ENCODE results near the gene GUCY1A2.

DNA sequence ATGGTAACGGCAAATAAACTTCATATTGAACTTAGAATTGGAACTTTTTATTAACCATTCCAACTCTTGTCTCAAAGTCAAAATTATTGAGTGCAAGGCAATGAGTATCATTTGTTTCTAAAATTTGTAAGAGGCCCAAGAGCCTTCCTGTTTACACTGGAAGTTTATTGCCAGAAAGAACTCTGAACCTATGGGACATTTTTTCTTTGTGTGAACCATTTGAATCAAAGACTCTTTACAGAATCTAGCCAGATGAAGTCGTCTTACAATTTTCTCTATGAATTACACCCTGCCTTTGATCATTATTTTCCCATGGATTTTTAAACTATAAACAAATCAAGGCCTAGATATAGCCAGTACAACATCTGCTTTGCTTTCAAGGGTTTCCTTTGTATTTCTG, 2.3 kb upstream of the GUCY1A2 start:
- TF ChIP-seq POLR2A (IDR thresholded peaks at IDR 0.05; ENCODE audit: low read depth, low read length) (no peak), TAF1 (IDR thresholded peaks at IDR 0.05; ENCODE audit: low read depth, low read length) (no peak), POLR2AphosphoS5 (IDR thresholded peaks at IDR 0.05; ENCODE audit: low read depth, low read length) (no peak), SPI1 (IDR thresholded peaks at IDR 0.05; ENCODE audit: low read depth, low read length) (no peak), PAX5 (IDR thresholded peaks at IDR 0.05; ENCODE audit: insufficient read depth, low read length, severe bottlenecking) (no peak)
